Mesenchymal stem cell (in vitro differentiated cells and primary cell): ENCODE measurements around the gene NCF2.

ENCODE experiments used
- DNase-seq: peaks from one replicate; pipeline ENCODE4 v3.0.0-alpha.2; 2013
- H2AFZ ChIP-seq: one replicate; pipeline ENCODE4 v1.6.1; 2013; ENCODE audit warnings: low read depth, mild to moderate bottlenecking, control low read depth, inconsistent platforms, low read length, moderate library complexity
- H2AK5ac ChIP-seq: 2 replicates; pipeline ENCODE4 v1.6.1; 2013; ENCODE audit warnings: low read length, moderate library complexity, mild to moderate bottlenecking, inconsistent platforms; ENCODE audit not compliant: severe bottlenecking
- H2BK120ac ChIP-seq: one replicate; pipeline ENCODE4 v1.6.1; 2013; ENCODE audit warnings: low read depth, mild to moderate bottlenecking, inconsistent platforms, low read length, moderate library complexity
- H2BK12ac ChIP-seq, 2 experiments: one replicate each; pipeline ENCODE4 v1.6.1; 2013; ENCODE audit warnings: inconsistent platforms in 2 of 2, low read length in 2 of 2, mild to moderate bottlenecking in 2 of 2, moderate library complexity in 2 of 2, control low read depth in 1 of 2
- H2BK15ac ChIP-seq: one replicate; pipeline ENCODE4 v1.6.1; 2013; ENCODE audit warnings: mild to moderate bottlenecking, low read depth, inconsistent platforms; ENCODE audit not compliant: poor library complexity, severe bottlenecking
- H2BK5ac ChIP-seq: 2 replicates; pipeline ENCODE4 v1.6.1; 2013; ENCODE audit warnings: low read depth, mild to moderate bottlenecking, low read length, control low read depth, inconsistent platforms; ENCODE audit not compliant: poor library complexity, severe bottlenecking
- H3K14ac ChIP-seq, 2 experiments: one replicate each; pipeline ENCODE4 v1.6.1; 2013; ENCODE audit warnings: inconsistent platforms in 2 of 2, low read length in 2 of 2, control low read depth in 1 of 2, mild to moderate bottlenecking in 1 of 2, moderate library complexity in 1 of 2
- H3K18ac ChIP-seq, 2 experiments: one replicate each; pipeline ENCODE4 v1.6.1; 2013; ENCODE audit warnings: inconsistent platforms in 2 of 2, low read length in 2 of 2, control low read depth in 1 of 2, low read depth in 1 of 2, mild to moderate bottlenecking in 1 of 2
- H3K23ac ChIP-seq, 2 experiments: one replicate each; pipeline ENCODE4 v1.6.1; 2013; ENCODE audit warnings: inconsistent platforms in 2 of 2, low read length in 2 of 2, mild to moderate bottlenecking in 2 of 2, moderate library complexity in 2 of 2, control low read depth in 1 of 2
- H3K27ac ChIP-seq: 2 replicates; pipeline ENCODE4 v1.5.1; 2013; ENCODE audit warnings: mild to moderate bottlenecking, moderate library complexity, low read length, control low read depth, inconsistent platforms; ENCODE audit not compliant: poor library complexity, severe bottlenecking
- H3K27me3 ChIP-seq, 2 experiments: 2 replicates each; pipeline versions ENCODE4 v1.6.1 to v1.7.0; 2013; ENCODE audit warnings: low read length in 2 of 2, mild to moderate bottlenecking in 2 of 2, moderate library complexity in 2 of 2, control low read depth in 1 of 2, inconsistent platforms in 1 of 2; ENCODE audit not compliant: control insufficient read depth in 1 of 2, insufficient read depth in 1 of 2
- H3K36me3 ChIP-seq, 2 experiments: 2 replicates each; pipeline versions ENCODE4 v1.6.1 to v1.7.0; 2013; ENCODE audit warnings: low read length in 2 of 2, control low read depth in 1 of 2, inconsistent platforms in 1 of 2, low read depth in 1 of 2, mild to moderate bottlenecking in 1 of 2; ENCODE audit not compliant: insufficient read depth in 2 of 2, control insufficient read depth in 1 of 2
- H3K4ac ChIP-seq, 2 experiments: one replicate each; pipeline ENCODE4 v1.6.1; 2013; ENCODE audit warnings: inconsistent platforms in 2 of 2, low read length in 2 of 2, mild to moderate bottlenecking in 2 of 2, moderate library complexity in 2 of 2, control low read depth in 1 of 2, low read depth in 1 of 2
- H3K4me1 ChIP-seq: 2 replicates; pipeline ENCODE4 v1.6.1; 2013; ENCODE audit warnings: low read depth, low read length, control low read depth; ENCODE audit not compliant: control insufficient read depth, insufficient read depth
- H3K4me2 ChIP-seq: 2 replicates; pipeline ENCODE4 v1.6.1; 2013; ENCODE audit warnings: low read length, mild to moderate bottlenecking, inconsistent platforms; ENCODE audit not compliant: poor library complexity, severe bottlenecking
- H3K4me3 ChIP-seq, 2 experiments: 2 replicates each; pipeline versions ENCODE4 v1.5.1 to v1.7.0; 2013; ENCODE audit warnings: low read length in 2 of 2, mild to moderate bottlenecking in 2 of 2, control low read depth in 1 of 2, low read depth in 1 of 2; ENCODE audit not compliant: insufficient read depth in 1 of 2
- H3K79me1 ChIP-seq: replicated peaks from 2 replicates; pipeline ENCODE4 v1.6.1; 2013; ENCODE audit warnings: mild to moderate bottlenecking, control low read depth, low read length, inconsistent platforms; ENCODE audit not compliant: poor library complexity, severe bottlenecking
- H3K9ac ChIP-seq: 2 replicates; pipeline ENCODE4 v1.7.0; 2013; ENCODE audit warnings: mild to moderate bottlenecking, low read length, moderate library complexity
- H3K9me3 ChIP-seq: 2 replicates; pipeline ENCODE4 v1.7.0; 2013; ENCODE audit warnings: mild to moderate bottlenecking, low read length; ENCODE audit not compliant: control insufficient read depth
- H4K8ac ChIP-seq: one replicate; pipeline ENCODE4 v1.6.1; 2013; ENCODE audit warnings: inconsistent platforms, mild to moderate bottlenecking, low read length, moderate library complexity
- H4K91ac ChIP-seq: one replicate; pipeline ENCODE4 v1.6.1; 2013; ENCODE audit warnings: mild to moderate bottlenecking, low read length, inconsistent platforms
- WGBS: methylation state at CpG from one replicate; pipeline ENCODE4 v1.1.7; 2013; ENCODE audit warnings: mixed read lengths; 5-methylcytosine and 5-hydroxymethylcytosine counted together

NCF2 gene

DNA sequence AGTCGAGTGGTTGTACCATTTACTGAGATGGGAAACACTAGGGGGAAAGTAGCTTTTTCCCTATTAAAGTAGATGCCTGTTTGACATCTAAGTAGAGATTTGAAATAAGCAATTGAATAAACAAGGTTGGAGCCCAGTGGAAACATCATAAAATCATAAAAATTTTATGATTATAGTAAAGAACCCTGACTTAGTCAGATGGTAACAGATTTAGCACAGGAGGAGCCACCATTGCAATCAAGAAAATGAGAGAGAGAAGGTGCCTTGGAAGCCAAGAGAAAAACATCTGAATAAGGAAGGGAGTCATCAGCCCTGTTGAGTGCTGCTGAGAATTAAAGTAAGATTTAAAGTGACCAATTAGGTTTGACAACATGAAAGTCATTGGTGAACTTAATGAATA is 68.2 kb downstream of the NCF2 start:
- Histone ChIP-seq H3K79me1 (peaks cover 10% of the 10 kb centered on the region), H3K4ac (no peak overlapping the region), H3K18ac (no peak overlapping the region), H2AK5ac (no peak overlapping the region), H3K4me3 (no peak overlapping the region), H3K14ac (no peak overlapping the region), H3K4me2 (no peak overlapping the region), H4K91ac (no peak overlapping the region), H2AFZ (no peak overlapping the region), H3K36me3 (peaks cover 12 to 59% of the 10 kb centered on the region in 2 experiments), H2BK120ac (no peak overlapping the region), H2BK12ac (no peak overlapping the region), H3K4me1 (no peaks in the 10 kb centered on the region), H3K23ac (no peak overlapping the region), H2BK15ac (no peak overlapping the region), H3K27ac (no peak overlapping the region), H3K9ac (no peak overlapping the region), H3K27me3 (no peaks in the 10 kb centered on the region), H4K8ac (no peak overlapping the region), H3K9me3 (no peaks in the 10 kb centered on the region), H2BK5ac (no peak overlapping the region)
- WGBS, result 100% methylated on average over 1 of the region's 1 CpG
- DNase-seq, result no peak

DNA sequence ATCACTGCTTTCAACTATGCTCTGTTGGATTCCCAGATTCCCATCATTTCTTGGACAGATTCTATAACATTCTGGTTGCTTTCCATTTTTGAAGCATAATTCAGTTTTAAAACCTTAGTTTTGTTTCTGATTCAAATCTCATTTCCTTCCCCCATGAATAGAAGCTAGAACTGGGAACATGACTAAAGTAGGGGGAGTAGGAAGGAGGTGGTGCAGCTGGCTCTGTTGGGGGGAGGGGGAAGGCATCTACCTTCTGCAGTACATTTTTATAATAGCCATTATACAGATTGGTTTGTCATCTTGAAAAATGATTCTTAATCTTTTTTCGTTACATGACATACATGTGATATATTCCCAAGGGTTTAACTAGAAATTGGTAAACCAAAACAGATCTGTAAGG is 69.9 kb downstream of the NCF2 start:
- Histone ChIP-seq H3K23ac (no peak overlapping the region), H3K79me1 (peaks cover 11% of the 10 kb centered on the region), H4K8ac (no peak overlapping the region), H3K4me1 (no peaks in the 10 kb centered on the region), H3K9me3 (no peaks in the 10 kb centered on the region), H3K4me3 (no peak overlapping the region), H3K14ac (no peak overlapping the region), H3K18ac (no peak overlapping the region), H3K4me2 (no peak overlapping the region), H2BK15ac (no peak overlapping the region), H2AK5ac (no peak overlapping the region), H2AFZ (no peak overlapping the region), H2BK120ac (no peak overlapping the region), H3K9ac (no peak overlapping the region), H4K91ac (no peak overlapping the region), H3K36me3 (peaks cover 12 to 57% of the 10 kb centered on the region in 2 experiments), H3K27me3 (no peaks in the 10 kb centered on the region), H3K27ac (no peak overlapping the region), H2BK12ac (no peak overlapping the region), H3K4ac (no peak overlapping the region), H2BK5ac (no peak overlapping the region)
- WGBS, result no CpG with 5 or more reads among the region's 1 CpG
- no peak for DNase-seq

DNA sequence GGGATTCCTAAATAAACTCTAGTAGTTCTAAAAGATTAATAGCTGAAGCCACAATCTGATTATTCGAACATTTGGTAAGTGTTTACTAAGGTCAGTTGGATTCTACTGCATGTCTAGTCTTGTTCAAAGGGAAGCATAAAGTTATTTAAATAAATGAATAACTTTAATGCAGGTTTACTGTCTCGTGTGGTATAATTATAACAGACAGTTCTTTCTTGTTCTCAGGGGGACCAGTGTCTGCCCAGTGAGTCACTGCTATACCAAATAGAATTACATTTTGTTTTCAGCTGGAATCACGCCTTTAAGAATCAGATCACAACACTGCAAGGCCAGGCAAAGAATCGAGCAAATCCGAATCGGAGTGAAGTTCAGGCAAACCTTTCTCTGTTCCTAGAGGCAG is 72.9 kb downstream of the NCF2 start:
- H3K27ac ChIP-seq, result no peak overlapping the region
- H3K4me2 ChIP-seq, result no peak overlapping the region
- 95% methylated on average over 6 of the region's 6 CpGs for WGBS
- no peak overlapping the region for H2BK15ac ChIP-seq
- H2BK5ac ChIP-seq, result no peak overlapping the region
- no peak overlapping the region for H3K9ac ChIP-seq
- no peak overlapping the region for H3K18ac ChIP-seq
- no peak overlapping the region for H2BK120ac ChIP-seq
- no peak overlapping the region for H3K23ac ChIP-seq
- H2AK5ac ChIP-seq, result no peak overlapping the region
- DNase-seq, result no peak
- peaks cover 12 to 40% of the 10 kb centered on the region in 2 experiments for H3K36me3 ChIP-seq
- H4K91ac ChIP-seq, result no peak overlapping the region
- H3K14ac ChIP-seq, result no peak overlapping the region
- H3K4me1 ChIP-seq, result no peaks in the 10 kb centered on the region
- peaks cover 12% of the 10 kb centered on the region for H3K79me1 ChIP-seq
- no peaks in the 10 kb centered on the region for H3K27me3 ChIP-seq
- H4K8ac ChIP-seq, result no peak overlapping the region
- no peak overlapping the region for H3K4me3 ChIP-seq
- no peaks in the 10 kb centered on the region for H3K9me3 ChIP-seq
- H2AFZ ChIP-seq, result no peak overlapping the region
- H3K4ac ChIP-seq, result no peak overlapping the region
- no peak overlapping the region for H2BK12ac ChIP-seq

- Histone ChIP-seq H3K79me1 (peaks cover 12% of the 10 kb centered on the region), H3K9me3 (no peaks in the 10 kb centered on the region), H2BK120ac (no peak overlapping the region), H3K4me1 (no peaks in the 10 kb centered on the region), H3K4me3 (no peak overlapping the region), H2AFZ (no peak overlapping the region), H3K14ac (no peak overlapping the region), H3K36me3 (peaks cover 12 to 33% of the 10 kb centered on the region in 2 experiments), H2BK5ac (no peak overlapping the region), H3K23ac (no peak overlapping the region), H2AK5ac (no peak overlapping the region), H3K27me3 (no peaks in the 10 kb centered on the region), H3K4me2 (no peak overlapping the region), H2BK12ac (no peak overlapping the region), H2BK15ac (no peak overlapping the region), H4K91ac (no peak overlapping the region), H3K18ac (no peak overlapping the region), H3K4ac (no peak overlapping the region), H3K9ac (no peak overlapping the region), H4K8ac (no peak overlapping the region), H3K27ac (no peak overlapping the region)
- WGBS, result 100% methylated on average over 2 of the region's 2 CpGs
- DNase-seq, result no peak
Measured at GRCh38 chr1:183516725-183517124, 73.5 kb downstream of the NCF2 start.
